Thyroid gland (tissue), 4 donors: ENCODE measurements around the gene KY. TPM values are rescaled to one million over a fixed set of nuclear protein-coding genes. Genes with fewer than 3 reads are reported as not detected.

Experiments used
- DNase-seq, 2 donors: peaks; one replicate each; pipeline ENCODE4 v3.0.0-alpha.2; 2019
- H3K27ac ChIP-seq, 3 donors: fragments of 200-600 bp; sonication (generic); 1 replicate in 2 of 3; 2 replicates in 1 of 3; pipeline ENCODE4 v1.5.1; 2016 to 2019; ENCODE audit warnings: mild to moderate bottlenecking in 1 of 3, moderate library complexity in 1 of 3
- H3K27me3 ChIP-seq: fragments of 200-600 bp; sonication (generic); one replicate; pipeline ENCODE4 v1.5.1; 2019
- H3K36me3 ChIP-seq, 2 donors: fragments of 200-600 bp; sonication (generic); one replicate each; pipeline ENCODE4 v1.5.1; 2016 to 2019
- H3K4me1 ChIP-seq, 2 donors: fragments of 200-600 bp; sonication (generic); one replicate each; pipeline ENCODE4 v1.5.1; 2017 to 2019
- H3K4me3 ChIP-seq, 3 donors: fragments of 200-600 bp; sonication (generic); replicated peaks in 1 of 3; 1 replicate in 2 of 3; 2 replicates in 1 of 3; pipeline ENCODE4 v1.5.1; 2016; ENCODE audit warnings: mild to moderate bottlenecking in 1 of 3
- H3K9me3 ChIP-seq: fragments of 200-600 bp; sonication (generic); one replicate; pipeline ENCODE4 v1.5.1; 2017
- POLR2A ChIP-seq, 2 donors: fragments of 450-650 bp; IDR thresholded peaks; one replicate each; pipeline ENCODE4 v1.6.1; 2017; ENCODE audit warnings: antibody characterized with exemption in 2 of 2, mild to moderate bottlenecking in 2 of 2, moderate library complexity in 1 of 2
- WGBS, 2 donors: methylation state at CpG; one replicate each; pipeline ENCODE4 v1.1.5; 2017; 5-methylcytosine and 5-hydroxymethylcytosine counted together
- intact Hi-C: fragments of 100-400 bp; cut with DNase I; formaldehyde crosslinking; loops from one replicate; pipeline ENCODE4 v1.15.1; 2023
- total RNA-seq, 4 donors: library from RNA; depleted of rRNA; stranded (reverse); fragments of >200 nt; gene quantifications; one replicate each; pipeline ENCODE4 v1.2.3, GENCODE V29; 2016
- TF ChIP-seq, protein P1 (sequence below), 6 experiments: fragments of 200-600 bp in 3 of 6; fragments of 450-650 bp in 3 of 6; sonication (generic) in 3 of 6; IDR thresholded peaks; one replicate each; pipeline ENCODE4 v1.5.1; 2016 to 2019; ENCODE audit warnings: antibody characterized with exemption in 6 of 6, mild to moderate bottlenecking in 2 of 6, inconsistent platforms in 1 of 6, moderate library complexity in 1 of 6

Gene KY, protein sequence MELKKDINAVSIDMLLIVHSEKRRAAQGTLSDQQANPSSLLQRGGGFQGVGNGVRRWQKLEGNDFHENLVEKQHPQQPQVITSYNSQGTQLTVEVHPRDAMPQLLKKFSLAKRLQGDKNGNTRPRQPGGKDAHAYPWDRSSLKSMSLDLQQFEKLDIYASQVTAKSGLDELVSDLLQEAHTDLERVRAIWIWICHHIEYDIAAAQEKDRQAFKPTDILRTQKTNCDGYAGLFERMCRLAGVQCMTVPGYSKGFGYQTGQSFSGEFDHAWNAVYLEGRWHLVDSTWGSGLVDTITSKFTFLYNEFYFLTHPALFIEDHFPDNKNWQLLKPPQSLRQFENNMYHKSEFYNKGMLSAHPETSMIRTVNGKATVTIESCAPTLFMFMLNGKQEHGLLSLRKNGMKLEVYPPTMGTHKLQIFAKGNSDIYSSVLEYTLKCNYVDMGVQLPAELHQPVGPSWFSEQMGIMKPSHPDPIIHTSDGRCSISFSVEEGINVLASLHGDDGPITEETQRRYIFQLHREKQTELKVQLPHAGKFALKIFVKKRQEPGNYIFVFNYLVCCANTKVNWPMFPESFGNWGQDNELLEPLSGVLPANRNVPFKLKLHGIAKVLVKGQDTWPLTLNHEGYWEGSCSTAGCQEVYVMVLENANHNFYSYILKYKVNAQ
- total RNA-seq, result 10 to 100 TPM in 1 of 4 donors, 1 to 10 TPM in 3; 3.2 to 10.2 (median 7.2) TPM

DNA sequence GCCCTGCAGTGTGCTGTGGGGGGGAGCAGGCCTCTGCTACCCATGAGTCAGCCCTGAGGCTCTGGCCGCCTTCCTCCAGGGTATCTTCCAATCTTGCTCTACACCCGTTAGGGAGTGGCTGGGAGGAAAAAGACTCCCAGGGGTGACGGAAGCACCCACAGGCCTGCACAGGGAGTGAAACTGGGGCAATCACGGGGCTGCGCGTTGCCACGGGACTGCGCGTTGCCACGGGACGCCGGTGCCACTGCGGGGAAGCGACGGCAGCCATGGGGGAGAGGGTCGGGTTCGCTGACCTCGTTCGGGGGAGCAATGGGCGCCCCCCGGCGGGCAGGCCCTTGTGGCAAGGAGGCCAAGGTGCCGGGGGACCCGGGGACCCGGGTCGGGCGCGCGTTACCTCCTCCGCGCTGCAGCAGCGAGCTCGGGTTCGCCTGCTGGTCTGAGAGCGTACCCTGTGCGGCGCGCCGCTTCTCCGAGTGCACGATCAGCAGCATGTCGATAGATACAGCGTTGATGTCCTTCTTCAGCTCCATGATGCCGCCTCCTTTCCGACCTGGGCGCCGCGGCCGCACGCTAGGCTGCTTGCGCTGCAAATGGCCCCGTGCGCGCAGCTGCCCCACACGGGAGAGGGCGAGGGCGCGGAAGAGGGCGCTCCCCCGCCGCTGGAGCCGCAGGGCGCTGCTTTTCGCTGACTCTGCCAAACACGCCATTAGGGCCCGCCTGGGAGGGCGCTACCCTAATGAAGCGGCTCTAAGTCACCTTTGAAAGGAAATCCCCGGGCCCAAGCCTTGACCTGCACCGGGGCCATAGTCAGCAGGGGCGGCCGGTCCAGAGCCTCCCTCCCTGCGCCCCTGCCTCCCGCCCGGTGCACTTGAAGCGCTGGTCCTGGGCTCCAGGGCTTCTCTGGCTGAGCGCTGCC, at the start of gene KY:
KY (minus strand) TSS at position 592 of the 916 bp plus-strand sequence; CDS start at position 530, 62 bp downstream.
- Histone ChIP-seq H3K4me3 (peak within 1 kb of the TSS; percentile 18 to 33 (median 30)), H3K27ac (peak within 1 kb of the TSS; percentile 79 to 91 (median 88)), H3K27me3 (no peaks in the 10 kb centered on the region), H3K9me3 (no peaks in the 10 kb centered on the region), H3K36me3 (no peaks in the 10 kb centered on the region), H3K4me1 (peaks cover 11 to 19% of the 10 kb centered on the region in 2 donors)
- peak; percentile 80 to 85 for DNase-seq
- TF ChIP-seq, protein P1, sequence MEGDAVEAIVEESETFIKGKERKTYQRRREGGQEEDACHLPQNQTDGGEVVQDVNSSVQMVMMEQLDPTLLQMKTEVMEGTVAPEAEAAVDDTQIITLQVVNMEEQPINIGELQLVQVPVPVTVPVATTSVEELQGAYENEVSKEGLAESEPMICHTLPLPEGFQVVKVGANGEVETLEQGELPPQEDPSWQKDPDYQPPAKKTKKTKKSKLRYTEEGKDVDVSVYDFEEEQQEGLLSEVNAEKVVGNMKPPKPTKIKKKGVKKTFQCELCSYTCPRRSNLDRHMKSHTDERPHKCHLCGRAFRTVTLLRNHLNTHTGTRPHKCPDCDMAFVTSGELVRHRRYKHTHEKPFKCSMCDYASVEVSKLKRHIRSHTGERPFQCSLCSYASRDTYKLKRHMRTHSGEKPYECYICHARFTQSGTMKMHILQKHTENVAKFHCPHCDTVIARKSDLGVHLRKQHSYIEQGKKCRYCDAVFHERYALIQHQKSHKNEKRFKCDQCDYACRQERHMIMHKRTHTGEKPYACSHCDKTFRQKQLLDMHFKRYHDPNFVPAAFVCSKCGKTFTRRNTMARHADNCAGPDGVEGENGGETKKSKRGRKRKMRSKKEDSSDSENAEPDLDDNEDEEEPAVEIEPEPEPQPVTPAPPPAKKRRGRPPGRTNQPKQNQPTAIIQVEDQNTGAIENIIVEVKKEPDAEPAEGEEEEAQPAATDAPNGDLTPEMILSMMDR (IDR thresholded peaks at IDR 0.05), result peak in 3 of 6 experiments; percentile 20 to 36 (median 29)
- peak in 1 of 2 donors; percentile 58 for TF ChIP-seq POLR2A (IDR thresholded peaks at IDR 0.05)
- WGBS, 2 donors, result 3 to 5% methylated on average over 28 to 30 of the region's 77 CpGs
- intact Hi-C loops, result no loop called here

DNA sequence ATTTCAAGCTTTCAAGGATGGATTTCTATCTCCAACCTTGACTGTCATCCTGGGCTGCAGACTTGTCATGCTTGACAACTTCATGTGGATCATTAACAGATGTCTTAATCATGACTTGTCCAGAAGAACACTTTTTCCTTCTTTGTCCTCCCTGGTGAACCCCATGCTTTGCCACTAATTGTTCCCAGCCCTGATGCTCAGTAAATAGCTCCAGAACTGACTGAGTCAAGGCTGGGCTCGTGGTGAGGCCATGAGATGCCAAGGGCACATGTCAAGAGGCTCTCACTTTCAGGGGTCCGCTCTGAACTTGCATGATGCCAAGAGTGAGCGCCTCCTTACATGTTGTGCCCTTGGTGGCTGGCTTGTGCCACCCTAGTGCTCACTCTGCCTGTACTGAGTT, 48.9 kb upstream of the KY start:
- Histone ChIP-seq H3K9me3 (no peaks in the 10 kb centered on the region), H3K27me3 (no peaks in the 10 kb centered on the region), H3K36me3 (no peaks in the 10 kb centered on the region), H3K4me1 (no peaks in the 10 kb centered on the region), H3K27ac (no peak overlapping the region), H3K4me3 (no peak overlapping the region)
- DNase-seq, result no peak
- TF ChIP-seq, protein P1 (IDR thresholded peaks at IDR 0.05), result no peak
- TF ChIP-seq POLR2A (IDR thresholded peaks at IDR 0.05), result no peak
- intact Hi-C loops, result no loop called here
- 81 to 92% methylated on average over 3 of the region's 3 CpGs for WGBS, 2 donors

DNA sequence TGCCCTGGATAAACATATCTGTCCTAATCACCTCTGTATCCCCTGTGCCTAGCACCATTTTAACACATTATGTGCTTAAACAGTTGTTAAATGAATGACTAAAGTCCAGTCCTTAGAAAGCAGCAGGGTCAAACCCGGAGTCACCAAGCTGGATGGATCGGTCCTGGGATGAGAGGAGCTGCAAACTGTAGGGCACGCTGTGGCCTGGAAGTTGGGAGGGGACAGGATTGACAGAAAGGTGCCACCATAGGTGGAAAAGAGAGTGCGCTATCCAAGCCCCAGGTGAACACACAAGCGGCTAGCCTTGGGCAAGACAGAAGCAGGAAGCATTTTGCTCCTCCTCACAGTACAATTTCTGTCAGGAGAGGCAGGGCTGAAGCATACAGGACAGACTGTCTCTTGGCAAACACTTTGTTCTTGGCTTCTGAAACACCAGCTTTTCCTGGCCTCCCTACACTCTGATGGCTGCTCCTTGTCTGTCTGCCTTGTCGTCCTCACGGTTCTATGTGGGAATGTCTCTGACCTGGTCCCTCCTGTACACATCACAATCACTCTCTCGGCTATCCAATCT, 48.4 kb upstream of the KY start:
- no peak overlapping the region for H3K27ac ChIP-seq
- intact Hi-C loops, result no loop called here
- no peak for DNase-seq

DNA sequence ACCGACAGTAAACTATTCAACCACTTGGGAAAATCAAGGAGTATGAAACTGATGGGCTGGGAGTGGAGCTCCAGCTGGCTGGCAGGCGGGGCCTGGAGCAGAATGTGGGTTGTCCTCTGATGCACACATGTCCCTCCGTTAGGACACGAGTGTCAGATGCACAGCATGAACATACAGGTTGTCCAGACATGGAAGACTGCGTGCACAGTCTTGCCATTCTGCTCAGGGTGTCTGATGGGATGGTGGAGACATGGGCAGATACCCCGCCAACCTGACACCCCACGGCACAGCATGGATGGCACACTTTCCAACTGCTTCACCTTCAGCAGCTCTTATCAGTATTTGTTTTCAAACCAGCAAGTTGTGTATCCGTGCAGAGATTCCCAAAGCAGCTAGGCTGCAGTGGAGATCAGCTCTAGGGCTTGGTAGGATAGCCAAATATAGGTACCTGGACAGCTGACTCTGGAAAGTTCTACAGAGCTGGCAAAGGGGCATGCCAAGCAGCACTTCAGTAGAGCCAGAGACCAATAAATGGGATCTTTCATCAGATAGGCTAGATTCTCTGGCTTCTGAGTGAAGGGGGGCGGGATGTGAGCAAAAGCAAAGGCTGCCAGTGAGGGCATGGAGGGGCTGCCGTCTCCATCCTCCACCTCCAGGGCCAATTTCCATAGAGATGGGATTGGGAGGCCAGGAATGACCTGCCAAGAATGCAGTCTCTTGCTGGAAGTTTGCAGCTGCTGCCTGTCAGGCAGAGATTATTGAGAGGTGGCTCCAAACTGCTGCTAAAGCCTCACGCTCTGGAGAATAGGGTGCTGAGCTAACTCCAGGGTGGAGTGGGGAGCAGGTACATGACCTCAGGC, 47.2 kb upstream of the KY start:
- no peak for DNase-seq
- Histone ChIP-seq H3K9me3 (no peaks in the 10 kb centered on the region), H3K27me3 (no peaks in the 10 kb centered on the region), H3K36me3 (no peaks in the 10 kb centered on the region), H3K4me1 (no peaks in the 10 kb centered on the region), H3K27ac (no peak overlapping the region), H3K4me3 (no peak overlapping the region)
- TF ChIP-seq, protein P1 (IDR thresholded peaks at IDR 0.05), result no peak
- TF ChIP-seq POLR2A (IDR thresholded peaks at IDR 0.05), result no peak
- intact Hi-C loops, result no loop called here
- 85 to 92% methylated on average over 11 of the region's 11 CpGs for WGBS, 2 donors

More for the DNA sequence above, 48.4 kb upstream of the KY start:
- H3K4me1 ChIP-seq, result no peaks in the 10 kb centered on the region
- WGBS, 2 donors, result 86 to 93% methylated on average over 8 of the region's 8 CpGs
- no peak for TF ChIP-seq POLR2A (IDR thresholded peaks at IDR 0.05)
- TF ChIP-seq, protein P1 (IDR thresholded peaks at IDR 0.05), result no peak
- H3K36me3 ChIP-seq, result no peaks in the 10 kb centered on the region
- H3K4me3 ChIP-seq, result no peak overlapping the region
- H3K9me3 ChIP-seq, result no peaks in the 10 kb centered on the region
- H3K27me3 ChIP-seq, result no peaks in the 10 kb centered on the region
